ENCODE data around the gene IFI44.

The IFI44 gene

DNA sequence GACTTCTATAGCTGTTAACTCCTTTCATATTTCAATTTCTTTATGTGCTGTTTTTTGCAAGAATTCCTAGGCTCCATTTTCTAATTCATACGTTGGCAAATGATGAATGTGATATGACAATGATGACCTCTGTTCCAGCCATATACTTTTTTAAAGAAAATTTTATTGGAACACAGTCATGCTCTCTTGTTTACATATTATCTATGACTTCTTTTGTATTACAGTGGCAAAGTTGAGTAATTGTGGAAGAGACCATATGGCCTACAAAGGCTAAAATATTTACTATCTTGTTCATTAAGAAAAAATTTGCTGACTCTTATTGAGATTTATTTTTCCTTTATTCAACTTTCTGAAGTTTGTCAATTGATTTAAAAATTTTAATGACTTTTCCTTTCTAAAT lies 22.3 kb upstream of the IFI44 start:
- H3K4me3 ChIP-seq (ENCODE audit: low read depth, low read length), result no peak overlapping the region
- POLR2A ChIA-PET, result no interaction called here
- H3K9me3 ChIP-seq (ENCODE audit: control insufficient read depth, insufficient read depth, low read depth, low read length), result no peaks in the 10 kb centered on the region
- no peaks in the 10 kb centered on the region for H3K36me3 ChIP-seq (ENCODE audit: control insufficient read depth in 2 of 2, insufficient read depth in 1 of 2, low read length in 2 of 2)
- no peak overlapping the region for H3K27ac ChIP-seq (ENCODE audit: extremely low read depth, low read depth, low read length)
- no peaks in the 10 kb centered on the region for H3K4me1 ChIP-seq (ENCODE audit: control insufficient read depth, insufficient read depth, low read length)
- TF ChIP-seq ZNF624 (tag by site-specific recombination; IDR thresholded peaks at IDR 0.05), result no peak
- TF ChIP-seq ZNF658 (tag by site-specific recombination; IDR thresholded peaks at IDR 0.05), result no peak
- TF ChIP-seq ZNF169 (tag by site-specific recombination; IDR thresholded peaks at IDR 0.05), result no peak
- no peak for TF ChIP-seq ZNF585B (tag by site-specific recombination; IDR thresholded peaks at IDR 0.05)
- no peak for TF ChIP-seq ZNF549 (tag by site-specific recombination; IDR thresholded peaks at IDR 0.05)
- no peak for TF ChIP-seq ZNF596 (tag by site-specific recombination; IDR thresholded peaks at IDR 0.05)
- TF ChIP-seq, protein P1, sequence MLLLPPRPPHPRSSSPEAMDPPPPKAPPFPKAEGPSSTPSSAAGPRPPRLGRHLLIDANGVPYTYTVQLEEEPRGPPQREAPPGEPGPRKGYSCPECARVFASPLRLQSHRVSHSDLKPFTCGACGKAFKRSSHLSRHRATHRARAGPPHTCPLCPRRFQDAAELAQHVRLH (tag by site-specific recombination; IDR thresholded peaks at IDR 0.05), result no peak
- no peak for TF ChIP-seq ZNF558 (tag by site-specific recombination; IDR thresholded peaks at IDR 0.05)
- TF ChIP-seq, protein P2, sequence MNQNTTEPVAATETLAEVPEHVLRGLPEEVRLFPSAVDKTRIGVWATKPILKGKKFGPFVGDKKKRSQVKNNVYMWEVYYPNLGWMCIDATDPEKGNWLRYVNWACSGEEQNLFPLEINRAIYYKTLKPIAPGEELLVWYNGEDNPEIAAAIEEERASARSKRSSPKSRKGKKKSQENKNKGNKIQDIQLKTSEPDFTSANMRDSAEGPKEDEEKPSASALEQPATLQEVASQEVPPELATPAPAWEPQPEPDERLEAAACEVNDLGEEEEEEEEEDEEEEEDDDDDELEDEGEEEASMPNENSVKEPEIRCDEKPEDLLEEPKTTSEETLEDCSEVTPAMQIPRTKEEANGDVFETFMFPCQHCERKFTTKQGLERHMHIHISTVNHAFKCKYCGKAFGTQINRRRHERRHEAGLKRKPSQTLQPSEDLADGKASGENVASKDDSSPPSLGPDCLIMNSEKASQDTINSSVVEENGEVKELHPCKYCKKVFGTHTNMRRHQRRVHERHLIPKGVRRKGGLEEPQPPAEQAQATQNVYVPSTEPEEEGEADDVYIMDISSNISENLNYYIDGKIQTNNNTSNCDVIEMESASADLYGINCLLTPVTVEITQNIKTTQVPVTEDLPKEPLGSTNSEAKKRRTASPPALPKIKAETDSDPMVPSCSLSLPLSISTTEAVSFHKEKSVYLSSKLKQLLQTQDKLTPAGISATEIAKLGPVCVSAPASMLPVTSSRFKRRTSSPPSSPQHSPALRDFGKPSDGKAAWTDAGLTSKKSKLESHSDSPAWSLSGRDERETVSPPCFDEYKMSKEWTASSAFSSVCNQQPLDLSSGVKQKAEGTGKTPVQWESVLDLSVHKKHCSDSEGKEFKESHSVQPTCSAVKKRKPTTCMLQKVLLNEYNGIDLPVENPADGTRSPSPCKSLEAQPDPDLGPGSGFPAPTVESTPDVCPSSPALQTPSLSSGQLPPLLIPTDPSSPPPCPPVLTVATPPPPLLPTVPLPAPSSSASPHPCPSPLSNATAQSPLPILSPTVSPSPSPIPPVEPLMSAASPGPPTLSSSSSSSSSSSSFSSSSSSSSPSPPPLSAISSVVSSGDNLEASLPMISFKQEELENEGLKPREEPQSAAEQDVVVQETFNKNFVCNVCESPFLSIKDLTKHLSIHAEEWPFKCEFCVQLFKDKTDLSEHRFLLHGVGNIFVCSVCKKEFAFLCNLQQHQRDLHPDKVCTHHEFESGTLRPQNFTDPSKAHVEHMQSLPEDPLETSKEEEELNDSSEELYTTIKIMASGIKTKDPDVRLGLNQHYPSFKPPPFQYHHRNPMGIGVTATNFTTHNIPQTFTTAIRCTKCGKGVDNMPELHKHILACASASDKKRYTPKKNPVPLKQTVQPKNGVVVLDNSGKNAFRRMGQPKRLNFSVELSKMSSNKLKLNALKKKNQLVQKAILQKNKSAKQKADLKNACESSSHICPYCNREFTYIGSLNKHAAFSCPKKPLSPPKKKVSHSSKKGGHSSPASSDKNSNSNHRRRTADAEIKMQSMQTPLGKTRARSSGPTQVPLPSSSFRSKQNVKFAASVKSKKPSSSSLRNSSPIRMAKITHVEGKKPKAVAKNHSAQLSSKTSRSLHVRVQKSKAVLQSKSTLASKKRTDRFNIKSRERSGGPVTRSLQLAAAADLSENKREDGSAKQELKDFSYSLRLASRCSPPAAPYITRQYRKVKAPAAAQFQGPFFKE (tag by site-specific recombination; IDR thresholded peaks at IDR 0.05; ENCODE audit: borderline replicate concordance), result no peak
- CTCF ChIA-PET, result interaction anchor here (1.1 to 1.9 kb wide), 2 partner anchors 10 to 49 kb away, joined by 3 to 8 read pairs; no protein-coding TSS in a partner anchor

DNA sequence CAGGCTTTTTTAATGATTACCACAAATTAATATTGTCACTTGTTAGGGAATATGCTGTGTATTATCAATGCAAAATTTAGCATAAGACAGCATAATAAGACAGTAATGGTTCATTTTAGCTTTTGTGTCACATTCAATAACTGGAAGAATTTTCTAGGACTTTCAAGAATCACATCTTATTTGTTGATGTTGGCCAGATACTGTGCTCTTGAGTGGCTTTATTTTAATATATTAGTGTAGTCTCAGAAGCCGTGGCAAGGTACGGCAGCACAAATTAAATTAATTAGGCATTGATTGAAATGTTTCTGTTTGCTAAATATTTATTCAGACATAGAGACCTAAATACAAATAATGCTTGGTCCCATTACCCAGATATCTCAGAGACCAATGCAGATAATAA lies 19.0 kb upstream of the IFI44 start:
- H3K36me3 ChIP-seq (ENCODE audit: control insufficient read depth in 2 of 2, insufficient read depth in 1 of 2, low read length in 2 of 2), result no peaks in the 10 kb centered on the region
- H3K4me1 ChIP-seq (ENCODE audit: control insufficient read depth, insufficient read depth, low read length), result no peaks in the 10 kb centered on the region
- no peak overlapping the region for H3K27ac ChIP-seq (ENCODE audit: extremely low read depth, low read depth, low read length)
- ChIA-PET CTCF (no interaction called here), POLR2A (no interaction called here)
- H3K9me3 ChIP-seq (ENCODE audit: control insufficient read depth, insufficient read depth, low read depth, low read length), result no peaks in the 10 kb centered on the region
- H3K4me3 ChIP-seq (ENCODE audit: low read depth, low read length), result no peak overlapping the region
- TF ChIP-seq ZNF510 (tag by site-specific recombination; IDR thresholded peaks at IDR 0.05; ENCODE audit: insufficient replicate concordance), result no peak
- no peak for TF ChIP-seq ZBTB20 (tag by site-specific recombination; IDR thresholded peaks at IDR 0.05)
- TF ChIP-seq, protein P3, sequence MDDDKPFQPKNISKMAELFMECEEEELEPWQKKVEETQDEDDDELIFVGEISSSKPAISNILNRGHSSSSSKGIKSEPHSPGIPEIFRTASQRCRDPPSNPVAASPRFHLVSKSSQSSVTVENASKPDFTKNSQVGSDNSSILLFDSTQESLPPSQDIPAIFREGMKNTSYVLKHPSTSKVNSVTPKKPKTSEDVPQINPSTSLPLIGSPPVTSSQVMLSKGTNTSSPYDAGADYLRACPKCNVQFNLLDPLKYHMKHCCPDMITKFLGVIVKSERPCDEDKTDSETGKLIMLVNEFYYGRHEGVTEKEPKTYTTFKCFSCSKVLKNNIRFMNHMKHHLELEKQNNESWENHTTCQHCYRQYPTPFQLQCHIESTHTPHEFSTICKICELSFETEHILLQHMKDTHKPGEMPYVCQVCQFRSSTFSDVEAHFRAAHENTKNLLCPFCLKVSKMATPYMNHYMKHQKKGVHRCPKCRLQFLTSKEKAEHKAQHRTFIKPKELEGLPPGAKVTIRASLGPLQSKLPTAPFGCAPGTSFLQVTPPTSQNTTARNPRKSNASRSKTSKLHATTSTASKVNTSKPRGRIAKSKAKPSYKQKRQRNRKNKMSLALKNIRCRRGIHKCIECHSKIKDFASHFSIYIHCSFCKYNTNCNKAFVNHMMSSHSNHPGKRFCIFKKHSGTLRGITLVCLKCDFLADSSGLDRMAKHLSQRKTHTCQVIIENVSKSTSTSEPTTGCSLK (tag by site-specific recombination; IDR thresholded peaks at IDR 0.05), result no peak
- TF ChIP-seq, protein P4, sequence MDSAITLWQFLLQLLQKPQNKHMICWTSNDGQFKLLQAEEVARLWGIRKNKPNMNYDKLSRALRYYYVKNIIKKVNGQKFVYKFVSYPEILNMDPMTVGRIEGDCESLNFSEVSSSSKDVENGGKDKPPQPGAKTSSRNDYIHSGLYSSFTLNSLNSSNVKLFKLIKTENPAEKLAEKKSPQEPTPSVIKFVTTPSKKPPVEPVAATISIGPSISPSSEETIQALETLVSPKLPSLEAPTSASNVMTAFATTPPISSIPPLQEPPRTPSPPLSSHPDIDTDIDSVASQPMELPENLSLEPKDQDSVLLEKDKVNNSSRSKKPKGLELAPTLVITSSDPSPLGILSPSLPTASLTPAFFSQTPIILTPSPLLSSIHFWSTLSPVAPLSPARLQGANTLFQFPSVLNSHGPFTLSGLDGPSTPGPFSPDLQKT (IDR thresholded peaks at IDR 0.05; ENCODE audit: borderline replicate concordance, low read depth, low read length), result no peak
- no peak for TF ChIP-seq ZNF24 (tag by site-specific recombination; IDR thresholded peaks at IDR 0.05)
- TF ChIP-seq ZNF501 (tag by site-specific recombination; IDR thresholded peaks at IDR 0.05), result no peak
- TF ChIP-seq ZNF514 (tag by site-specific recombination; IDR thresholded peaks at IDR 0.05), result no peak
- no peak for TF ChIP-seq ZNF2 (tag by site-specific recombination; IDR thresholded peaks at IDR 0.05)

Measured in HEK293 (cell line).